Mucosa of rectum (tissue), 2 donors: Measurements from ENCODE around the gene MAPK12.

Experiments
- H3K27ac ChIP-seq, 2 donors: one replicate each; pipeline ENCODE4 v1.7.0; 2013; ENCODE audit warnings: inconsistent platforms in 2 of 2, low read depth in 2 of 2, low read length in 2 of 2
- H3K27me3 ChIP-seq, 2 donors: one replicate each; pipeline ENCODE4 v1.7.0; 2013; ENCODE audit warnings: low read length in 2 of 2; ENCODE audit not compliant: control insufficient read depth in 2 of 2, insufficient read depth in 2 of 2
- H3K36me3 ChIP-seq, 2 donors: one replicate each; pipeline ENCODE4 v1.7.0; 2013; ENCODE audit warnings: low read length in 2 of 2; ENCODE audit not compliant: control insufficient read depth in 2 of 2, insufficient read depth in 2 of 2
- H3K4me1 ChIP-seq, 2 donors: one replicate each; pipeline ENCODE4 v1.7.0; 2013; ENCODE audit warnings: low read length in 2 of 2, mild to moderate bottlenecking in 1 of 2; ENCODE audit not compliant: control insufficient read depth in 2 of 2, insufficient read depth in 2 of 2
- H3K4me3 ChIP-seq, 2 donors: one replicate each; pipeline ENCODE4 v1.7.0; 2013; ENCODE audit warnings: low read length in 2 of 2
- H3K9ac ChIP-seq, 2 donors: one replicate each; pipeline ENCODE4 v1.7.0; 2013; ENCODE audit warnings: low read length in 2 of 2, low read depth in 1 of 2, mild to moderate bottlenecking in 1 of 2
- H3K9me3 ChIP-seq, 2 donors: one replicate each; pipeline ENCODE4 v1.7.0; 2013; ENCODE audit warnings: low read length in 2 of 2; ENCODE audit not compliant: control insufficient read depth in 2 of 2
- donor health status: healthy.
- donor health status: Normal muscosa, but diverticular disease.

Gene MAPK12

DNA sequence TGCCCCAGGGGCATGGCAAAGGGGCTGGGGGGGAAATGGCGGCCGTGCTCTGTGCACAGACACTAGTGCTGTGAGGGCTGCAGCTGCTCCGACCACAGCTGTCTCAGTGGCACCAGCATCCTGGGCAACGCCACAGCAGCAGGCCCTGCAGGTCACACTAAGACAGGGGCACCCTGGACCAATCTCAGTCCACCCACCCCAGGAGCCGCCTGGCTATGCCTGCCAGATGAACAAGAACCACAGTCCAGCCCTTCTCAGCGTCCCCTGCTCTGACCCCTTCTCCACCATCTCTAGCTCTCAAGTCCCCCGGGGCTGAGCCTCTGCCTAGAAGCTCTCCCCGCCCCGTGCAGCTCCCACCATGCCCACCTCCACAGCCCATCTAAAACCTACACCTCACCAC is 33.1 kb downstream of the MAPK12 start:
- H3K4me1 ChIP-seq, result no peaks in the 10 kb centered on the region
- no peak overlapping the region for H3K27ac ChIP-seq
- no peaks in the 10 kb centered on the region for H3K27me3 ChIP-seq
- no peak overlapping the region for H3K4me3 ChIP-seq
- H3K9ac ChIP-seq, result no peak overlapping the region
- H3K9me3 ChIP-seq, result no peaks in the 10 kb centered on the region
- H3K36me3 ChIP-seq, result peaks cover 34 to 37% of the 10 kb centered on the region in 2 donors

DNA sequence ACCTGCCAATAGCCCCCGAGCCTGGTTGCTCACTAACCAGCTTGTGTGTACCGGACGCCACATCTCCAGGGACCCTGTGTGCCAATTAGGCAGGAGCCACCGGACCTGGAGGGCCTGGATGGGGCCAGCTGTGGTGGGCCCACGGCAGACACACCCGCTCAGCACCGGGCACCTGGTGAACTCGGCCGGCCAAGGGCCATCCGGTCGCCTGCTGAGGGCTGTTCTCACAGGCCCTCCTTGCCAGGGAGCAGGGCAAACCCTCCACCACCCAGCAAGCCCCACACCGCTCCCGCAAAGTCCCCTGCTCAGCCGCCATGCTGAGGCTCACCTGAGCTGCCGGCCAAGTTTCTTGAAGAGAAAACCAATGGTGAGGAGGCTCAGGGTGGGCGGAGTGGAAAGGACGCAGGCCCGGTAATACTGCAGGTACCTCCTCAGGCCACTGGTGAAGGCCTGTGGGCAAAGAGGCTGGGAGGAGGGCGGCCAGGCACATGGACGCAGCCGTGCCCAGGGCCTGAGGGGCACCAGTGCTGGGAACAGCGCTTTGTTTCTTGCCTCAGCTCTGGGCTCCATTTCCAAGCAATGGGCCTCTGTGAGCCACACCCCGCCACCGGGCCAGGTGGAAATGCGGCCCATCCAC is 33.8 kb downstream of the MAPK12 start:
- Histone ChIP-seq H3K36me3 (peaks cover 39 to 42% of the 10 kb centered on the region in 2 donors), H3K9me3 (no peaks in the 10 kb centered on the region), H3K27me3 (no peaks in the 10 kb centered on the region), H3K4me1 (no peaks in the 10 kb centered on the region), H3K27ac (no peak overlapping the region), H3K4me3 (no peak overlapping the region), H3K9ac (no peak overlapping the region)

GRCh38 chr22:50226875-50227165 is 34.7 kb downstream of the MAPK12 start:
- Histone ChIP-seq H3K27ac (no peak overlapping the region), H3K4me3 (no peak overlapping the region), H3K9me3 (no peaks in the 10 kb centered on the region), H3K36me3 (peaks cover 47 to 48% of the 10 kb centered on the region in 2 donors), H3K27me3 (no peaks in the 10 kb centered on the region), H3K9ac (no peak overlapping the region), H3K4me1 (no peaks in the 10 kb centered on the region)

- no peaks in the 10 kb centered on the region for H3K9me3 ChIP-seq
- no peak overlapping the region for H3K4me3 ChIP-seq
- H3K36me3 ChIP-seq, result peaks cover 50 to 53% of the 10 kb centered on the region in 2 donors
- H3K27me3 ChIP-seq, result no peaks in the 10 kb centered on the region
- H3K9ac ChIP-seq, result no peak overlapping the region
- H3K4me1 ChIP-seq, result no peaks in the 10 kb centered on the region
- no peak overlapping the region for H3K27ac ChIP-seq
Observed at GRCh38 chr22:50226063-50226874, 35.2 kb downstream of the MAPK12 start.

DNA sequence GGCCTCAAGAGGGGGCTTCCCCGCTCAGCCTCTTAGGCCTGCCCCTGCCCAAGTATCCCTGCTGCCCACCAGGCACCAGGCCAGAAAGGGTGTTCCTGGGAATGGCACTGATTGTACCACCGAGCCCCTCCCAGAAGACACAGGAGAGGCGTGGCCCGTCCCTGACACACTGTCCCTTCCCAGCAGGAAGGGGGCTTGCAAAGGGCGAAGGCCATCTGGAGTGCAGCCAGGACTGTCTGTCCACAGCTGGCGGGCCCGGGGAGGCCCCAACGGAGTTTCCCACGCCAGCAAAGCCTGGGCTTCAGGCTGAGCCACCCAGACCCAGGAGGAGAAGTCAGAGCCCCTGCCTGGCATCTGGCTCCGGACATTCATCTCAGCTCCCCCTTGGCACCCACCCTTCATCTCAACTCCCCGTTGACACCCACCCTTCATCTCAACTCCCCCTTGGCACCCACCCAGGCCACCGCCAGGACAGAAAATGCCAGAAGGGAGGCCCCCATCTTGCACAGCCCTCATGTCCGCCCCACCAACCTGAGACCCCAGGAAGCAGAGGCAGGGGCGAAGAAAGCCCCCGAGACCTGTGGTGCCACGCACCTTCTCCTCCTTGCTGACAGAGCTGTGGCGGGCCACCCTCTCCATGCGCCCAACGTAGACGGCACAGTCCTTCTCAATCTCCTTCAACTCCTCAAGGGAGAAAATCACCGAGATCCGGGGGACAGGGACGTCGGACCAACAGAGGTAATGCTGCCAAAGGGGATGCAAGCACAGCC is 36.1 kb downstream of the MAPK12 start:
- Histone ChIP-seq H3K4me1 (no peaks in the 10 kb centered on the region), H3K4me3 (no peak overlapping the region), H3K27ac (no peak overlapping the region), H3K9ac (no peak overlapping the region), H3K36me3 (peaks cover 57 to 61% of the 10 kb centered on the region in 2 donors), H3K27me3 (no peaks in the 10 kb centered on the region), H3K9me3 (no peaks in the 10 kb centered on the region)

DNA sequence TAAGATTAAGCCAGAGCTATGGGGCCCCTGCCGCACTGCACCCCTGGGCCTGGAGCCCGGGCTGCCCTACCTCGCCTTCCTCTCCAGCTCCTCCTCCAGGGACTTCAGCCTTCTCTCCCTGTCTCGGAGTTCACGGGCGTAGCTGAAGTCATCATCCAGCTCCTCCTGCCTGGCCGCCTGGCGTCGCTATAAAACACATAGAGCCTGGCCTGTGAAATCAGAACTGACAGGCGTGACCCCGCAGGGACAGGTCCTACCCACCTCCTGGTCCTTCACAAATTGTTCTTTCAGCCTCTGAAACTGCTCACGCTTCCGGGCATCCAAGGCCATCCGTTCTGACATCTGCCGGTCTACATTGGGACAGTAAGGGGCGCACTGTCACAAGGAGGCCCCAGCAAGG is 37.4 kb downstream of the MAPK12 start:
- H3K36me3 ChIP-seq, result peaks cover 52 to 61% of the 10 kb centered on the region in 2 donors

GRCh38 chr22:50222508-50222907 is 39.0 kb downstream of the MAPK12 start:
- Histone ChIP-seq H3K4me1 (peaks cover 0 to 5% of the 10 kb centered on the region in 2 donors), H3K27me3 (no peaks in the 10 kb centered on the region), H3K36me3 (peaks cover 57 to 63% of the 10 kb centered on the region in 2 donors), H3K9ac (no peak overlapping the region), H3K9me3 (no peaks in the 10 kb centered on the region), H3K4me3 (no peak overlapping the region), H3K27ac (no peak overlapping the region)

More for the DNA sequence above, 37.4 kb downstream of the MAPK12 start:
- Histone ChIP-seq H3K4me3 (no peak overlapping the region), H3K9me3 (no peaks in the 10 kb centered on the region), H3K4me1 (peaks cover 0 to 5% of the 10 kb centered on the region in 2 donors), H3K9ac (no peak overlapping the region), H3K27me3 (no peaks in the 10 kb centered on the region), H3K27ac (no peak overlapping the region)

- H3K4me1 ChIP-seq, result peaks cover 0 to 5% of the 10 kb centered on the region in 2 donors
- no peak overlapping the region for H3K9ac ChIP-seq
- no peaks in the 10 kb centered on the region for H3K27me3 ChIP-seq
- no peak overlapping the region for H3K4me3 ChIP-seq
- peaks cover 58 to 68% of the 10 kb centered on the region in 2 donors for H3K36me3 ChIP-seq
- H3K27ac ChIP-seq, result no peak overlapping the region
- H3K9me3 ChIP-seq, result no peaks in the 10 kb centered on the region
Observed at GRCh38 chr22:50221410-50222300, 39.8 kb downstream of the MAPK12 start.

GRCh38 chr22:50220603-50221409 is 40.7 kb downstream of the MAPK12 start:
- Histone ChIP-seq H3K9ac (no peak overlapping the region), H3K36me3 (peaks cover 62 to 72% of the 10 kb centered on the region in 2 donors), H3K27me3 (no peaks in the 10 kb centered on the region), H3K9me3 (no peaks in the 10 kb centered on the region), H3K4me1 (peaks cover 0 to 5% of the 10 kb centered on the region in 2 donors), H3K4me3 (no peak overlapping the region), H3K27ac (no peak overlapping the region)
